NB4 (cell line): Measurements from ENCODE around the gene DRD3.

Experiments
- MYC ChIP-seq: IDR thresholded peaks from 2 replicates; pipeline ENCODE4 v1.6.1; 2011; ENCODE audit warnings: low read depth, low read length
- POLR2A ChIP-seq: IDR thresholded peaks from 2 replicates; pipeline ENCODE4 v1.6.1; 2011; ENCODE audit warnings: mild to moderate bottlenecking; ENCODE audit not compliant: insufficient read length; ENCODE audit errors: extremely low read depth
- TF ChIP-seq, protein P1 (sequence below): IDR thresholded peaks from one replicate; pipeline ENCODE4 v1.5.1; 2012; ENCODE audit warnings: low read depth, low read length
- TF ChIP-seq, protein P2 (sequence below): IDR thresholded peaks from 2 replicates; pipeline ENCODE4 v1.6.1; 2011; ENCODE audit warnings: low read depth, low read length

DNA sequence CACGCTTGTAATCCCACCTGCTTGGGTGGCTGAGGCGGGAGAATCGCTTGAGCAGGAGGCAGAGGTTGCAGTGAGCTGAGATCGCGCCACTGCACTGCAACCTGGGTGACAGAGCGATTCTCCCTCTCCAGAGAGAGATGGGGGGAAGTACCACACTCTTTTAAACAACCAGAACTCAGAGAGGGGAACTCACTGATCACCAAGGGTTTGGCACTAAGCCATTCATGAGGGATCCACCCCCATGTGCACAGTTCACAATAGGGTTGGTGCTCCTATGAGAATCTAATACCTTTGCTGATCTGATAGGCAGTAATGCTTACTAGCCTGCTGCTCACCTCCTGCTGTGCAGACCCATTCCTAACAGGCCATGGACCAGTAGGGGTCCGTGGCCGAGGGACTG lies 70.7 kb downstream of the DRD3 start:
- TF ChIP-seq, protein P1, sequence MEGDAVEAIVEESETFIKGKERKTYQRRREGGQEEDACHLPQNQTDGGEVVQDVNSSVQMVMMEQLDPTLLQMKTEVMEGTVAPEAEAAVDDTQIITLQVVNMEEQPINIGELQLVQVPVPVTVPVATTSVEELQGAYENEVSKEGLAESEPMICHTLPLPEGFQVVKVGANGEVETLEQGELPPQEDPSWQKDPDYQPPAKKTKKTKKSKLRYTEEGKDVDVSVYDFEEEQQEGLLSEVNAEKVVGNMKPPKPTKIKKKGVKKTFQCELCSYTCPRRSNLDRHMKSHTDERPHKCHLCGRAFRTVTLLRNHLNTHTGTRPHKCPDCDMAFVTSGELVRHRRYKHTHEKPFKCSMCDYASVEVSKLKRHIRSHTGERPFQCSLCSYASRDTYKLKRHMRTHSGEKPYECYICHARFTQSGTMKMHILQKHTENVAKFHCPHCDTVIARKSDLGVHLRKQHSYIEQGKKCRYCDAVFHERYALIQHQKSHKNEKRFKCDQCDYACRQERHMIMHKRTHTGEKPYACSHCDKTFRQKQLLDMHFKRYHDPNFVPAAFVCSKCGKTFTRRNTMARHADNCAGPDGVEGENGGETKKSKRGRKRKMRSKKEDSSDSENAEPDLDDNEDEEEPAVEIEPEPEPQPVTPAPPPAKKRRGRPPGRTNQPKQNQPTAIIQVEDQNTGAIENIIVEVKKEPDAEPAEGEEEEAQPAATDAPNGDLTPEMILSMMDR, result no peak
- TF ChIP-seq, protein P2, sequence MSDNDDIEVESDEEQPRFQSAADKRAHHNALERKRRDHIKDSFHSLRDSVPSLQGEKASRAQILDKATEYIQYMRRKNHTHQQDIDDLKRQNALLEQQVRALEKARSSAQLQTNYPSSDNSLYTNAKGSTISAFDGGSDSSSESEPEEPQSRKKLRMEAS, result no peak
- TF ChIP-seq MYC (no peak), POLR2A (no peak)
